SK-N-SH (cell line): ENCODE data around the gene CHTF18. TPM values are rescaled to one million over a fixed set of nuclear protein-coding genes. Genes with fewer than 3 reads are reported as not detected.

Experiments used
- CTCF ChIA-PET: fragments of 300-600, 350-600 bp; formaldehyde crosslinking; extraction: SDS; loops from one replicate; lab custom pipeline; 2021; lab: Yijun Ruan, JAX
- POLR2A ChIA-PET: fragments of 350-600 bp; sonication (Branson Sonifier 250); formaldehyde crosslinking; extraction: SDS; loops from one replicate; lab custom pipeline; 2020; ENCODE audit warnings: antibody characterized with exemption, inconsistent platforms; lab: Yijun Ruan, JAX
- DNase-seq: peaks from one replicate; pipeline ENCODE4 v3.0.0; 2012
- H2AFZ ChIP-seq: fragments of 200-600 bp; sonication (generic); 2 replicates; pipeline ENCODE4 v1.8.1; 2016; ENCODE audit warnings: antibody characterized with exemption, mild to moderate bottlenecking, low read depth
- H3F3A ChIP-seq: fragments of 200-600 bp; sonication (generic); replicated peaks from 2 replicates; pipeline ENCODE3; 2016; ENCODE audit warnings: antibody characterized with exemption, mild to moderate bottlenecking; ENCODE audit not compliant: insufficient read depth
- H3K27ac ChIP-seq, 2 experiments: fragments of 200-500 bp in 1 of 2; fragments of 200-600 bp in 1 of 2; sonication (Bioruptor generic) in 1 of 2; sonication (generic), shearing (Covaris generic) in 1 of 2; 2 replicates each; pipeline versions ENCODE4 v1.5.1 to v1.6.1; 2014 to 2016; ENCODE audit warnings: low read depth in 2 of 2, inconsistent platforms in 1 of 2, low read length in 1 of 2, mild to moderate bottlenecking in 1 of 2, mixed read lengths in 1 of 2
- H3K27me3 ChIP-seq: fragments of 200-600 bp; sonication (generic), shearing (Covaris generic); 2 replicates; pipeline ENCODE4 v1.6.1; 2016; ENCODE audit warnings: mixed run types; ENCODE audit not compliant: insufficient read depth
- H3K36me3 ChIP-seq, 2 experiments: fragments of 200-500 bp in 1 of 2; fragments of 200-600 bp in 1 of 2; sonication (Bioruptor generic) in 1 of 2; sonication (generic) in 1 of 2; replicated peaks in 1 of 2; 2 replicates each; pipeline versions ENCODE3 to v1.5.1; 2014 to 2016; ENCODE audit warnings: low read length in 1 of 2, mild to moderate bottlenecking in 1 of 2; ENCODE audit not compliant: insufficient read depth in 2 of 2, control insufficient read depth in 1 of 2
- H3K4me1 ChIP-seq, 2 experiments: fragments of 200-500 bp in 1 of 2; fragments of 200-600 bp in 1 of 2; sonication (Bioruptor generic) in 1 of 2; sonication (generic), shearing (Covaris generic) in 1 of 2; 2 replicates each; pipeline versions ENCODE4 v1.5.1 to v1.6.1; 2014 to 2016; ENCODE audit warnings: low read depth in 1 of 2, low read length in 1 of 2, mixed run types in 1 of 2; ENCODE audit not compliant: insufficient read depth in 2 of 2, control insufficient read depth in 1 of 2
- H3K4me2 ChIP-seq: fragments of 200-600 bp; sonication (generic), shearing (Covaris generic); 2 replicates; pipeline ENCODE4 v1.6.1; 2017; ENCODE audit warnings: mixed run types
- H3K4me3 ChIP-seq, 2 experiments: fragments of 200-500 bp in 1 of 2; fragments of 200-600 bp in 1 of 2; sonication (Bioruptor generic) in 1 of 2; sonication (generic), shearing (Covaris generic) in 1 of 2; 2 replicates each; pipeline versions ENCODE4 v1.5.1 to v1.8.1; 2014 to 2016; ENCODE audit warnings: low read depth in 2 of 2, inconsistent platforms in 1 of 2, low read length in 1 of 2, mild to moderate bottlenecking in 1 of 2, mixed read lengths in 1 of 2, moderate library complexity in 1 of 2
- H3K79me2 ChIP-seq: fragments of 200-600 bp; sonication (generic); 2 replicates; pipeline ENCODE4 v1.8.1; 2017; ENCODE audit warnings: mild to moderate bottlenecking; ENCODE audit not compliant: insufficient read depth
- H3K9ac ChIP-seq: fragments of 200-600 bp; sonication (generic); 2 replicates; pipeline ENCODE4 v1.6.1; 2017; ENCODE audit warnings: mixed run types
- H3K9me2 ChIP-seq: fragments of 200-600 bp; sonication (generic); 2 replicates; pipeline ENCODE4 v1.6.1; 2017; ENCODE audit warnings: mixed run types
- H3K9me3 ChIP-seq: fragments of 200-600 bp; sonication (generic); 2 replicates; pipeline ENCODE4 v1.6.1; 2017; ENCODE audit warnings: mixed run types, mild to moderate bottlenecking, moderate library complexity
- H4K20me1 ChIP-seq: fragments of 200-600 bp; sonication (generic); 2 replicates; pipeline ENCODE4 v1.6.1; 2017; ENCODE audit warnings: mild to moderate bottlenecking, mixed run types; ENCODE audit not compliant: insufficient read depth
- ELF1 ChIP-seq: IDR thresholded peaks from 2 replicates; pipeline ENCODE4 v1.4.0; 2012
- EZH2phosphoT487 ChIP-seq: fragments of 200-600 bp; sonication (generic); IDR thresholded peaks from 2 replicates; pipeline ENCODE4 v1.6.1; 2017; ENCODE audit warnings: low read depth, mixed run types, mild to moderate bottlenecking, antibody characterized with exemption, moderate library complexity, borderline replicate concordance
- FOXM1 ChIP-seq: IDR thresholded peaks from 2 replicates; pipeline ENCODE4 v1.4.0; 2012; ENCODE audit warnings: low read depth, mild to moderate bottlenecking
- IRF3 ChIP-seq: fragments of 150-350 bp; IDR thresholded peaks from 2 replicates; pipeline ENCODE4 v1.6.1; 2016; ENCODE audit warnings: mild to moderate bottlenecking, low read depth, low read length
- MXI1 ChIP-seq: IDR thresholded peaks from 2 replicates; pipeline ENCODE4 v1.6.1; 2012; ENCODE audit warnings: mild to moderate bottlenecking, low read depth, low read length, improper control_type of control experiment
- WGBS: methylation state at CpG from one replicate; pipeline ENCODE4 v1.1.6; 2017; ENCODE audit warnings: low lambda C conversion rate; 5-methylcytosine and 5-hydroxymethylcytosine counted together
- polyA plus RNA-seq, 3 experiments: library from polyadenylated mRNA; depleted of rRNA; stranded (reverse); fragments of >200 nt; gene quantifications; 2 replicates each; pipeline ENCODE4 v1.2.3, GENCODE V29; 2012
- TF ChIP-seq, protein P1 (sequence below): fragments of 150-350 bp; IDR thresholded peaks from 2 replicates; pipeline ENCODE4 v1.6.1; 2017; ENCODE audit warnings: antibody characterized with exemption, low read length, low read depth, borderline replicate concordance
- TF ChIP-seq, protein P2 (sequence below): fragments of 200-600 bp; sonication (generic); IDR thresholded peaks from 2 replicates; pipeline ENCODE4 v1.6.1; 2017; ENCODE audit warnings: antibody characterized with exemption, mild to moderate bottlenecking, moderate library complexity
- TF ChIP-seq, protein P3 (sequence below): IDR thresholded peaks from 2 replicates; pipeline ENCODE4 v1.4.0; 2012; ENCODE audit warnings: low read depth, borderline replicate concordance

Gene CHTF18
- polyA plus RNA-seq, 1 of the 3 experiments (the other 2 are of a cell fraction), result 17.7 TPM

DNA sequence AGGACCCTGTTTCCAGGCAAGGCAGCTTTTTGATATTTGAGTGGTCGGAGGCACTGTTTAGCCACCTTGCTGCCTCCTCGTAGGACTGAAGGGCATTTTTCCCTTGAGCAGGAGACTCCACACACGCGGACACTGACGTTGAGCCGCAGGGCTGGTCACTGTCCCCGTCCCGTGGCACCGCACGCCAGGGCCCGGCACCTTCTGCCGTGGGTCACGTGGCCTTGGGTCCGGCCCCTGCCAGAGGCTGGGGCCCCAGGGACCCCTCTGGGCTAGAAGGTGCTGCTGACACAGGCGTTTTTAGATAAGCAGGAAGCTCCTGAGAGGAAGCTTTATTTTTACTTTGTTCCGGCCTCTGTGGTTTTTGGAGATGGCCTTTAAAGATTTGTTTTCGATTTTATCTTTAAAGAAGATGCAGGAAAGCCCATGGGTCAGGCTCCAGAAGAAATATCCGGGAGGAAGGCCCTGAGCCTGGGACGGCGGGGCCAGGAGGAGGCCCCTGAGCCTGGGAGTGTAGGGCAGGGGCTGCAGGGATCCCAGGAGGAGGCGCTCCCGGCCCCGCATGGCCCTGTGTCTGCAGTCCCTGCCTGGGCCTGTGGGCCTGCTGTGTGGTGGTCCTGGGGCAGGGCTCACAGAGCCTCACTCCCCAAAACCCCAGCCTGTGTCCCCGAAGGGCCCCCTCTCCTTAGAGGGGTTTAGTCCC lies 42.6 kb downstream of the CHTF18 start:
- Histone ChIP-seq H3K4me3 (no peak overlapping the region), H2AFZ (no peak overlapping the region), H3F3A (no peaks in the 10 kb centered on the region)
- WGBS, result 44% methylated on average over 22 of the region's 24 CpGs
- TF ChIP-seq, protein P1, sequence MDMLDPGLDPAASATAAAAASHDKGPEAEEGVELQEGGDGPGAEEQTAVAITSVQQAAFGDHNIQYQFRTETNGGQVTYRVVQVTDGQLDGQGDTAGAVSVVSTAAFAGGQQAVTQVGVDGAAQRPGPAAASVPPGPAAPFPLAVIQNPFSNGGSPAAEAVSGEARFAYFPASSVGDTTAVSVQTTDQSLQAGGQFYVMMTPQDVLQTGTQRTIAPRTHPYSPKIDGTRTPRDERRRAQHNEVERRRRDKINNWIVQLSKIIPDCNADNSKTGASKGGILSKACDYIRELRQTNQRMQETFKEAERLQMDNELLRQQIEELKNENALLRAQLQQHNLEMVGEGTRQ, result no peak
- TF ChIP-seq EZH2phosphoT487, result no peak
- TF ChIP-seq, protein P2, sequence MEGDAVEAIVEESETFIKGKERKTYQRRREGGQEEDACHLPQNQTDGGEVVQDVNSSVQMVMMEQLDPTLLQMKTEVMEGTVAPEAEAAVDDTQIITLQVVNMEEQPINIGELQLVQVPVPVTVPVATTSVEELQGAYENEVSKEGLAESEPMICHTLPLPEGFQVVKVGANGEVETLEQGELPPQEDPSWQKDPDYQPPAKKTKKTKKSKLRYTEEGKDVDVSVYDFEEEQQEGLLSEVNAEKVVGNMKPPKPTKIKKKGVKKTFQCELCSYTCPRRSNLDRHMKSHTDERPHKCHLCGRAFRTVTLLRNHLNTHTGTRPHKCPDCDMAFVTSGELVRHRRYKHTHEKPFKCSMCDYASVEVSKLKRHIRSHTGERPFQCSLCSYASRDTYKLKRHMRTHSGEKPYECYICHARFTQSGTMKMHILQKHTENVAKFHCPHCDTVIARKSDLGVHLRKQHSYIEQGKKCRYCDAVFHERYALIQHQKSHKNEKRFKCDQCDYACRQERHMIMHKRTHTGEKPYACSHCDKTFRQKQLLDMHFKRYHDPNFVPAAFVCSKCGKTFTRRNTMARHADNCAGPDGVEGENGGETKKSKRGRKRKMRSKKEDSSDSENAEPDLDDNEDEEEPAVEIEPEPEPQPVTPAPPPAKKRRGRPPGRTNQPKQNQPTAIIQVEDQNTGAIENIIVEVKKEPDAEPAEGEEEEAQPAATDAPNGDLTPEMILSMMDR, result no peak
- no peak for TF ChIP-seq IRF3
- no peak for TF ChIP-seq FOXM1
- TF ChIP-seq, protein P3, sequence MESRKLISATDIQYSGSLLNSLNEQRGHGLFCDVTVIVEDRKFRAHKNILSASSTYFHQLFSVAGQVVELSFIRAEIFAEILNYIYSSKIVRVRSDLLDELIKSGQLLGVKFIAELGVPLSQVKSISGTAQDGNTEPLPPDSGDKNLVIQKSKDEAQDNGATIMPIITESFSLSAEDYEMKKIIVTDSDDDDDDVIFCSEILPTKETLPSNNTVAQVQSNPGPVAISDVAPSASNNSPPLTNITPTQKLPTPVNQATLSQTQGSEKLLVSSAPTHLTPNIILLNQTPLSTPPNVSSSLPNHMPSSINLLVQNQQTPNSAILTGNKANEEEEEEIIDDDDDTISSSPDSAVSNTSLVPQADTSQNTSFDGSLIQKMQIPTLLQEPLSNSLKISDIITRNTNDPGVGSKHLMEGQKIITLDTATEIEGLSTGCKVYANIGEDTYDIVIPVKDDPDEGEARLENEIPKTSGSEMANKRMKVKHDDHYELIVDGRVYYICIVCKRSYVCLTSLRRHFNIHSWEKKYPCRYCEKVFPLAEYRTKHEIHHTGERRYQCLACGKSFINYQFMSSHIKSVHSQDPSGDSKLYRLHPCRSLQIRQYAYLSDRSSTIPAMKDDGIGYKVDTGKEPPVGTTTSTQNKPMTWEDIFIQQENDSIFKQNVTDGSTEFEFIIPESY, result no peak
- TF ChIP-seq MXI1, result no peak
- TF ChIP-seq ELF1, result no peak
- TF ChIP-seq, all 33 proteins: peak for 0
- CTCF ChIA-PET, result no interaction called here
- Histone ChIP-seq H3K4me1 (no peaks in the 10 kb centered on the region), H3K79me2 (no peaks in the 10 kb centered on the region), H3K27me3 (peaks cover 38% of the 10 kb centered on the region), H3K27ac (no peak overlapping the region), H4K20me1 (no peaks in the 10 kb centered on the region), H3K36me3 (no peaks in the 10 kb centered on the region), H3K9me3 (peaks cover under 1% of the 10 kb centered on the region; the same call in 1 of the 2 replicates), H3K4me2 (no peak overlapping the region), H3K9me2 (no peaks in the 10 kb centered on the region), H3K9ac (no peak overlapping the region)
- POLR2A ChIA-PET, result no interaction called here
- no peak for DNase-seq
